ENCODE measurements around the gene GNAQ. TPM values are rescaled to one million over a fixed set of nuclear protein-coding genes. Genes with fewer than 3 reads are reported as not detected.

Gene GNAQ
- total RNA-seq, 1 experiment from 2014 or later: 48.6 TPM

DNA sequence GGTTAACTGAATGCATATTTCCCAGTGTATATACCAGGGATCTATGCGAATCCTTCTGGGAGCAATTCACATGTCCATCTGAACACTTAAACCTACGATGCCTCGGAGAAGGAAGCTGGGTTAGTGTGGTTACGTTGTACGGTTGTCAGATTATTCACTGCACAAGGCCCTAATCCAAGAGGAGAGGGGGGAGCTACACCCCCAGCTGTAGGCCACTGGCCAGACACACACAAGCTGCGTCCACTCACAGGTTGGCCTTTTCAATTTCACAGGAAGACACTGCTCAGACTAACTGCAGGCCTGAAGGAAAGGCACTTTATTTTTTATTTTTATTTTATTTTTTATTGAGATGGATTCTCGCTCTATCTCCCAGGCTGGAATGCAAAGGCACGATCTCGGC is 199.0 kb downstream of the GNAQ start:
- H3K27ac Mint-ChIP-seq: no peak overlapping the region
- H2BK20ac ChIP-seq (ENCODE audit: low read depth, low read length, poor library complexity, severe bottlenecking): no peak overlapping the region
- no peak overlapping the region for H4K91ac ChIP-seq (ENCODE audit: insufficient read length, low read depth, low read length)
- H2BK120ac ChIP-seq (ENCODE audit: low read depth, low read length, poor library complexity, severe bottlenecking): no peak overlapping the region
- no peak overlapping the region for H3K4ac ChIP-seq (ENCODE audit: low read depth, low read length)
- no CpG with 5 or more reads among the region's 9 CpGs for WGBS (ENCODE audit: extremely low coverage, insufficient read length, low lambda C conversion rate)
- no peak overlapping the region for H2BK12ac ChIP-seq (ENCODE audit: insufficient read length, low read depth, low read length)
- no peaks in the 10 kb centered on the region for H3K23me2 ChIP-seq (ENCODE audit: insufficient read length, low read depth, low read length, poor library complexity, severe bottlenecking)
- no peak overlapping the region for H3K27ac ChIP-seq (ENCODE audit: insufficient read length, low read depth, low read length)
- H3K79me2 ChIP-seq (ENCODE audit: insufficient read depth, low read length): peaks cover 2% of the 10 kb centered on the region; the same call in 1 of the 2 replicates
- H3K18ac ChIP-seq (ENCODE audit: insufficient read length, low read depth, low read length): no peak overlapping the region
- H3K27me3 ChIP-seq (ENCODE audit: insufficient read depth, low read length): no peaks in the 10 kb centered on the region
- H3K23ac ChIP-seq (ENCODE audit: insufficient read length, low read depth, low read length): no peak overlapping the region
- no peaks in the 10 kb centered on the region for H3K27me3 Mint-ChIP-seq (ENCODE audit: low read depth)
- H2BK15ac ChIP-seq (ENCODE audit: low read depth, low read length): no peak overlapping the region
- H4K20me1 ChIP-seq (ENCODE audit: control insufficient read depth, insufficient read depth, insufficient read length): peaks cover 2% of the 10 kb centered on the region
- H3K4me3 Mint-ChIP-seq: no peak overlapping the region
- H3K4me1 Mint-ChIP-seq: no peaks in the 10 kb centered on the region
- no peaks in the 10 kb centered on the region for H3K4me1 ChIP-seq (ENCODE audit: insufficient read depth, low read length)
- no peak overlapping the region for H2BK5ac ChIP-seq (ENCODE audit: insufficient read length, low read length)
- H2AK5ac ChIP-seq (ENCODE audit: insufficient read length, low read length): no peak overlapping the region
- no peak overlapping the region for H4K5ac ChIP-seq (ENCODE audit: insufficient read length, low read depth, low read length)
- no peak overlapping the region for H4K8ac ChIP-seq (replicated peaks; ENCODE audit: insufficient read length, low read depth, low read length)
- TF ChIP-seq, protein P1, sequence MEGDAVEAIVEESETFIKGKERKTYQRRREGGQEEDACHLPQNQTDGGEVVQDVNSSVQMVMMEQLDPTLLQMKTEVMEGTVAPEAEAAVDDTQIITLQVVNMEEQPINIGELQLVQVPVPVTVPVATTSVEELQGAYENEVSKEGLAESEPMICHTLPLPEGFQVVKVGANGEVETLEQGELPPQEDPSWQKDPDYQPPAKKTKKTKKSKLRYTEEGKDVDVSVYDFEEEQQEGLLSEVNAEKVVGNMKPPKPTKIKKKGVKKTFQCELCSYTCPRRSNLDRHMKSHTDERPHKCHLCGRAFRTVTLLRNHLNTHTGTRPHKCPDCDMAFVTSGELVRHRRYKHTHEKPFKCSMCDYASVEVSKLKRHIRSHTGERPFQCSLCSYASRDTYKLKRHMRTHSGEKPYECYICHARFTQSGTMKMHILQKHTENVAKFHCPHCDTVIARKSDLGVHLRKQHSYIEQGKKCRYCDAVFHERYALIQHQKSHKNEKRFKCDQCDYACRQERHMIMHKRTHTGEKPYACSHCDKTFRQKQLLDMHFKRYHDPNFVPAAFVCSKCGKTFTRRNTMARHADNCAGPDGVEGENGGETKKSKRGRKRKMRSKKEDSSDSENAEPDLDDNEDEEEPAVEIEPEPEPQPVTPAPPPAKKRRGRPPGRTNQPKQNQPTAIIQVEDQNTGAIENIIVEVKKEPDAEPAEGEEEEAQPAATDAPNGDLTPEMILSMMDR (conservative IDR thresholded peaks at IDR 0.05): no peak
- no peak overlapping the region for H3K4me2 ChIP-seq (ENCODE audit: insufficient read depth, insufficient read length, low read length)
- no peak overlapping the region; the same call in 1 of the 2 replicates for H3K14ac ChIP-seq (ENCODE audit: insufficient read depth, low read length)
- no peak overlapping the region for H3K56ac ChIP-seq (ENCODE audit: insufficient read length, low read depth, low read length)
- no peaks in the 10 kb centered on the region for H3K36me3 Mint-ChIP-seq (ENCODE audit: insufficient read depth in 1 of 3, low read depth in 3 of 3)
- peaks cover 3% of the 10 kb centered on the region for H3K79me1 ChIP-seq (ENCODE audit: insufficient read depth, low read depth, low read length, poor library complexity, severe bottlenecking)
- DNase-seq: no peak
- no peaks in the 10 kb centered on the region for H3K9me3 Mint-ChIP-seq
- H3K9me3 ChIP-seq (ENCODE audit: control insufficient read depth, low read depth, low read length): no peaks in the 10 kb centered on the region
- H3K9ac ChIP-seq (ENCODE audit: extremely low read depth, insufficient read length, low read length): no peak overlapping the region
- H3T11ph ChIP-seq (ENCODE audit: low read length): no peak overlapping the region
- no peak overlapping the region for H2AFZ ChIP-seq (ENCODE audit: low read length)
